ENCODE results near the gene SCNM1. TPM values are rescaled to one million over a fixed set of nuclear protein-coding genes. Genes with fewer than 3 reads are reported as not detected.

Gene SCNM1
- total RNA-seq, 1 donor: 25.3 TPM

- Histone ChIP-seq H2AFZ (ENCODE audit: low read length) (no peak overlapping the region), H3K27me3 (ENCODE audit: insufficient read depth, low read length) (no peaks in the 10 kb centered on the region), H3K79me2 (ENCODE audit: insufficient read depth, low read length) (peaks cover 28% of the 10 kb centered on the region), H3K9me3 (ENCODE audit: low read depth, low read length) (no peaks in the 10 kb centered on the region), H4K20me1 (ENCODE audit: insufficient read depth, low read length) (no peaks in the 10 kb centered on the region), H3K36me3 (ENCODE audit: insufficient read depth, low read length) (peaks cover 28% of the 10 kb centered on the region), H3K4me1 (ENCODE audit: insufficient read depth, low read length) (peaks cover 25% of the 10 kb centered on the region), H3K4me3 (ENCODE audit: insufficient read depth, low read length) (peak overlapping the region; percentile 81), H3K27ac (ENCODE audit: low read depth, low read length) (peak overlapping the region; percentile 84), H3K4me2 (ENCODE audit: insufficient read depth, low read length) (peak overlapping the region; percentile 94)
- DNase-seq (ENCODE audit: insufficient read length, low spot score, missing footprints): no peak
- no peak for TF ChIP-seq CTCF (IDR thresholded peaks at IDR 0.05; ENCODE audit: extremely low read depth, low read depth, low read length)
These were observed 1.2 kb downstream of the SCNM1 start for GRCh38 chr1:151167116-151167515.

GRCh38 chr1:151171190-151171589 lies 5.2 kb downstream of the SCNM1 start:
- H3K79me2 ChIP-seq (ENCODE audit: insufficient read depth, low read length): peaks cover 15% of the 10 kb centered on the region
- H3K4me2 ChIP-seq (ENCODE audit: insufficient read depth, low read length): no peak overlapping the region
- H3K4me1 ChIP-seq (ENCODE audit: insufficient read depth, low read length): peaks cover 13% of the 10 kb centered on the region
- H4K20me1 ChIP-seq (ENCODE audit: insufficient read depth, low read length): no peaks in the 10 kb centered on the region
- no peak overlapping the region for H2AFZ ChIP-seq (ENCODE audit: low read length)
- H3K27ac ChIP-seq (ENCODE audit: low read depth, low read length): no peak overlapping the region
- peaks cover 34% of the 10 kb centered on the region for H3K36me3 ChIP-seq (ENCODE audit: insufficient read depth, low read length)
- no peaks in the 10 kb centered on the region for H3K9me3 ChIP-seq (ENCODE audit: low read depth, low read length)
- DNase-seq (ENCODE audit: insufficient read length, low spot score, missing footprints): no peak
- no peak overlapping the region for H3K4me3 ChIP-seq (ENCODE audit: insufficient read depth, low read length)
- TF ChIP-seq CTCF (IDR thresholded peaks at IDR 0.05; ENCODE audit: extremely low read depth, low read depth, low read length): no peak
- H3K27me3 ChIP-seq (ENCODE audit: insufficient read depth, low read length): no peaks in the 10 kb centered on the region

GRCh38 chr1:151175041-151175741 lies 9.2 kb downstream of the SCNM1 start:
- Histone ChIP-seq H3K36me3 (ENCODE audit: insufficient read depth, low read length) (peaks cover 48% of the 10 kb centered on the region), H3K4me2 (ENCODE audit: insufficient read depth, low read length) (no peak overlapping the region), H3K79me2 (ENCODE audit: insufficient read depth, low read length) (no peaks in the 10 kb centered on the region), H3K27ac (ENCODE audit: low read depth, low read length) (no peak overlapping the region), H3K9me3 (ENCODE audit: low read depth, low read length) (no peaks in the 10 kb centered on the region), H4K20me1 (ENCODE audit: insufficient read depth, low read length) (no peaks in the 10 kb centered on the region), H3K4me1 (ENCODE audit: insufficient read depth, low read length) (peaks cover 6% of the 10 kb centered on the region), H3K27me3 (ENCODE audit: insufficient read depth, low read length) (no peaks in the 10 kb centered on the region), H2AFZ (ENCODE audit: low read length) (no peak overlapping the region), H3K4me3 (ENCODE audit: insufficient read depth, low read length) (no peak overlapping the region)
- no peak for TF ChIP-seq CTCF (IDR thresholded peaks at IDR 0.05; ENCODE audit: extremely low read depth, low read depth, low read length)
- peak; percentile 27 for DNase-seq (ENCODE audit: insufficient read length, low spot score, missing footprints)

- peak; percentile 83 for DNase-seq (ENCODE audit: insufficient read length, low spot score, missing footprints)
- H3K27ac ChIP-seq (ENCODE audit: low read depth, low read length): no peak within 1 kb of the TSS
These were observed 9.9 kb downstream of the SCNM1 start, which contains the start of gene TMOD4 for GRCh38 chr1:151175863-151176262. TMOD4 (minus strand) TSS chr1:151175981; CDS start chr1:151174875, 1,106 bp downstream.

More at GRCh38 chr1:151175863-151176262, 9.9 kb downstream of the SCNM1 start, which contains the start of gene TMOD4:
- peak; percentile 55 for TF ChIP-seq CTCF (IDR thresholded peaks at IDR 0.05; ENCODE audit: extremely low read depth, low read depth, low read length)
- Histone ChIP-seq H3K27me3 (ENCODE audit: insufficient read depth, low read length) (no peaks in the 10 kb centered on the region), H3K4me1 (ENCODE audit: insufficient read depth, low read length) (peaks cover 6% of the 10 kb centered on the region), H3K4me3 (ENCODE audit: insufficient read depth, low read length) (no peak within 1 kb of the TSS), H2AFZ (ENCODE audit: low read length) (no peak within 1 kb of the TSS), H3K4me2 (ENCODE audit: insufficient read depth, low read length) (no peak within 1 kb of the TSS), H3K79me2 (ENCODE audit: insufficient read depth, low read length) (no peaks in the 10 kb centered on the region), H4K20me1 (ENCODE audit: insufficient read depth, low read length) (no peaks in the 10 kb centered on the region), H3K36me3 (ENCODE audit: insufficient read depth, low read length) (peaks cover 46% of the 10 kb centered on the region), H3K9me3 (ENCODE audit: low read depth, low read length) (no peaks in the 10 kb centered on the region)
